Osteocyte (in vitro differentiated cells): Measurements from ENCODE around the gene NOS1AP. TPM values are rescaled to one million over a fixed set of nuclear protein-coding genes. Genes with fewer than 3 reads are reported as not detected.

Experiments
- DNase-seq: peaks from one replicate; pipeline ENCODE4 v3.0.0; 2021; ENCODE audit warnings: mixed read lengths; ENCODE audit not compliant: unreplicated experiment; ENCODE audit errors: extremely low spot score
- H3K27ac Mint-ChIP-seq: one replicate; pipeline ENCODE4 v1.8.0; 2021; ENCODE audit warnings: mild to moderate bottlenecking, mixed read lengths; ENCODE audit not compliant: unreplicated experiment
- H3K27me3 Mint-ChIP-seq: one replicate; pipeline ENCODE4 v1.8.0; 2021; ENCODE audit warnings: mixed read lengths; ENCODE audit not compliant: unreplicated experiment
- H3K36me3 Mint-ChIP-seq: one replicate; pipeline ENCODE4 v1.8.0; 2021; ENCODE audit warnings: mixed read lengths; ENCODE audit not compliant: unreplicated experiment
- H3K4me1 Mint-ChIP-seq: one replicate; pipeline ENCODE4 v1.8.0; 2021; ENCODE audit warnings: mixed read lengths; ENCODE audit not compliant: unreplicated experiment
- H3K4me3 Mint-ChIP-seq: one replicate; pipeline ENCODE4 v1.8.0; 2021; ENCODE audit warnings: mild to moderate bottlenecking, moderate library complexity, mixed read lengths; ENCODE audit not compliant: unreplicated experiment
- H3K9me3 Mint-ChIP-seq: one replicate; pipeline ENCODE4 v1.8.0; 2021; ENCODE audit warnings: mixed read lengths; ENCODE audit not compliant: unreplicated experiment
- CTCF ChIP-seq: fragments of 200-600 bp; sonication (generic); IDR thresholded peaks from 2 replicates; pipeline ENCODE4 v1.5.0; 2021; ENCODE audit warnings: antibody characterized with exemption, mild to moderate bottlenecking, moderate library complexity
- total RNA-seq: library from RNA; stranded (reverse); gene quantifications from 2 replicates; pipeline ENCODE4 v1.2.1, GENCODE V29; 2021

The NOS1AP gene
- total RNA-seq, 1 donor from 2014 or later: 2.5 TPM

GRCh38 chr1:162151900-162152829 is 82.7 kb downstream of the NOS1AP start:
- no peak overlapping the region for H3K4me3 Mint-ChIP-seq
- H3K36me3 Mint-ChIP-seq: no peaks in the 10 kb centered on the region
- no peaks in the 10 kb centered on the region for H3K4me1 Mint-ChIP-seq
- H3K9me3 Mint-ChIP-seq: no peaks in the 10 kb centered on the region
- no peak overlapping the region for H3K27ac Mint-ChIP-seq
- no peak for DNase-seq
- TF ChIP-seq CTCF: no peak
- H3K27me3 Mint-ChIP-seq: peaks cover 5% of the 10 kb centered on the region

GRCh38 chr1:162153374-162153773 is 83.9 kb downstream of the NOS1AP start:
- Mint-ChIP-seq H3K27ac (no peak overlapping the region), H3K36me3 (no peaks in the 10 kb centered on the region), H3K9me3 (no peaks in the 10 kb centered on the region), H3K27me3 (peaks cover 5% of the 10 kb centered on the region), H3K4me3 (no peak overlapping the region), H3K4me1 (no peaks in the 10 kb centered on the region)
- no peak for TF ChIP-seq CTCF
- DNase-seq: no peak

GRCh38 chr1:162157469-162157868 is 88.0 kb downstream of the NOS1AP start:
- no peak for TF ChIP-seq CTCF
- no peaks in the 10 kb centered on the region for H3K36me3 Mint-ChIP-seq
- H3K4me3 Mint-ChIP-seq: no peak overlapping the region
- DNase-seq: no peak
- H3K9me3 Mint-ChIP-seq: peaks cover 4% of the 10 kb centered on the region
- no peak overlapping the region for H3K27ac Mint-ChIP-seq
- H3K4me1 Mint-ChIP-seq: peaks cover 16% of the 10 kb centered on the region
- H3K27me3 Mint-ChIP-seq: peaks cover 5% of the 10 kb centered on the region

GRCh38 chr1:162158624-162159271 is 89.3 kb downstream of the NOS1AP start:
- DNase-seq: no peak
- Mint-ChIP-seq H3K27ac (no peak overlapping the region), H3K27me3 (peaks cover 5% of the 10 kb centered on the region), H3K9me3 (peaks cover 4% of the 10 kb centered on the region), H3K36me3 (no peaks in the 10 kb centered on the region), H3K4me1 (peaks cover 26% of the 10 kb centered on the region), H3K4me3 (no peak overlapping the region)
- TF ChIP-seq CTCF: no peak

GRCh38 chr1:162159515-162159914 is 90.0 kb downstream of the NOS1AP start:
- H3K4me3 Mint-ChIP-seq: no peak overlapping the region
- H3K36me3 Mint-ChIP-seq: no peaks in the 10 kb centered on the region
- H3K9me3 Mint-ChIP-seq: peaks cover 4% of the 10 kb centered on the region
- DNase-seq: no peak
- H3K4me1 Mint-ChIP-seq: peaks cover 26% of the 10 kb centered on the region
- no peak overlapping the region for H3K27ac Mint-ChIP-seq
- H3K27me3 Mint-ChIP-seq: peaks cover 5% of the 10 kb centered on the region
- no peak for TF ChIP-seq CTCF
